GM19023 (cell line): Measurements from ENCODE around the gene PRM3.

Experiments used
- ATAC-seq: cut with Tn5 transposase; IDR thresholded peaks from one replicate; pipeline ENCODE4 v1.9.1; 2021; ENCODE audit warnings: mild to moderate bottlenecking, moderate library complexity; ENCODE audit not compliant: unreplicated experiment

PRM3 gene

GRCh38 chr16:11272921-11273720, at the start of gene PRM3:
PRM3 (minus strand) TSS chr16:11273629; CDS start chr16:11273595, 34 bp downstream.
- no peak for ATAC-seq

GRCh38 chr16:11322823-11323222, 49.4 kb upstream of the PRM3 start:
- ATAC-seq = no peak

- no peak for ATAC-seq
Measured at GRCh38 chr16:11321662-11322061, 48.2 kb upstream of the PRM3 start.

GRCh38 chr16:11320170-11320569, 46.7 kb upstream of the PRM3 start:
- no peak for ATAC-seq

- ATAC-seq = no peak
Measured at GRCh38 chr16:11319529-11320146, 46.2 kb upstream of the PRM3 start.

GRCh38 chr16:11318817-11319216, 45.4 kb upstream of the PRM3 start:
- ATAC-seq = no peak

- ATAC-seq = no peak
Measured at GRCh38 chr16:11316331-11317015, 43.0 kb upstream of the PRM3 start.

GRCh38 chr16:11315510-11315909, 42.1 kb upstream of the PRM3 start:
- no peak for ATAC-seq

GRCh38 chr16:11314309-11314894, 41.0 kb upstream of the PRM3 start:
- ATAC-seq = no peak

GRCh38 chr16:11313493-11314308, 40.3 kb upstream of the PRM3 start:
- no peak for ATAC-seq

- ATAC-seq = no peak
Measured at GRCh38 chr16:11312718-11313492, 39.5 kb upstream of the PRM3 start.

- peak; percentile 32 for ATAC-seq
Measured at GRCh38 chr16:11310997-11311561, 37.6 kb upstream of the PRM3 start.

- ATAC-seq = no peak
Measured at GRCh38 chr16:11310634-11310977, 37.2 kb upstream of the PRM3 start.

GRCh38 chr16:11309895-11310633, 36.6 kb upstream of the PRM3 start:
- ATAC-seq = peak; percentile 41

GRCh38 chr16:11308493-11309283, 35.3 kb upstream of the PRM3 start:
- ATAC-seq = no peak

GRCh38 chr16:11307639-11308492, 34.4 kb upstream of the PRM3 start:
- no peak for ATAC-seq

GRCh38 chr16:11306997-11307638, 33.7 kb upstream of the PRM3 start:
- ATAC-seq = no peak
